ENCODE data around the gene ZNF432. TPM values are rescaled to one million over a fixed set of nuclear protein-coding genes. Genes with fewer than 3 reads are reported as not detected.

The ZNF432 gene
- total RNA-seq, 1 donor, result 11.9 TPM

- Histone ChIP-seq H3K27me3 (ENCODE audit: insufficient read depth, low read length) (no peaks in the 10 kb centered on the region), H3K4me2 (ENCODE audit: insufficient read depth, low read length) (no peak overlapping the region), H3K27ac (ENCODE audit: low read depth, low read length) (no peak overlapping the region), H3K36me3 (ENCODE audit: insufficient read depth, low read length) (peaks cover 77% of the 10 kb centered on the region), H3K4me3 (ENCODE audit: insufficient read depth, low read length) (no peak overlapping the region), H2AFZ (ENCODE audit: low read length) (no peak overlapping the region), H3K79me2 (ENCODE audit: insufficient read depth, low read length) (peaks cover 29% of the 10 kb centered on the region), H3K9me3 (ENCODE audit: low read depth, low read length) (no peaks in the 10 kb centered on the region), H4K20me1 (ENCODE audit: insufficient read depth, low read length) (no peaks in the 10 kb centered on the region), H3K4me1 (ENCODE audit: insufficient read depth, low read length) (peaks cover under 1% of the 10 kb centered on the region)
- DNase-seq (ENCODE audit: insufficient read length, low spot score, missing footprints), result no peak
- no peak for TF ChIP-seq CTCF (IDR thresholded peaks at IDR 0.05; ENCODE audit: extremely low read depth, low read depth, low read length)
Measured at GRCh38 chr19:52022193-52022592, 26.4 kb downstream of the ZNF432 start.

GRCh38 chr19:52020506-52020905, 28.1 kb downstream of the ZNF432 start:
- H3K4me2 ChIP-seq (ENCODE audit: insufficient read depth, low read length), result no peak overlapping the region
- no peak overlapping the region for H3K4me3 ChIP-seq (ENCODE audit: insufficient read depth, low read length)
- peaks cover 93% of the 10 kb centered on the region for H3K36me3 ChIP-seq (ENCODE audit: insufficient read depth, low read length)
- peaks cover 14% of the 10 kb centered on the region for H3K79me2 ChIP-seq (ENCODE audit: insufficient read depth, low read length)
- H3K27me3 ChIP-seq (ENCODE audit: insufficient read depth, low read length), result no peaks in the 10 kb centered on the region
- peak; percentile 71 for DNase-seq (ENCODE audit: insufficient read length, low spot score, missing footprints)
- H3K27ac ChIP-seq (ENCODE audit: low read depth, low read length), result no peak overlapping the region
- H3K4me1 ChIP-seq (ENCODE audit: insufficient read depth, low read length), result no peaks in the 10 kb centered on the region
- H3K9me3 ChIP-seq (ENCODE audit: low read depth, low read length), result peaks cover 7% of the 10 kb centered on the region
- no peak overlapping the region for H2AFZ ChIP-seq (ENCODE audit: low read length)
- no peaks in the 10 kb centered on the region for H4K20me1 ChIP-seq (ENCODE audit: insufficient read depth, low read length)
- no peak for TF ChIP-seq CTCF (IDR thresholded peaks at IDR 0.05; ENCODE audit: extremely low read depth, low read depth, low read length)

- H4K20me1 ChIP-seq (ENCODE audit: insufficient read depth, low read length), result no peaks in the 10 kb centered on the region
- no peak overlapping the region for H3K27ac ChIP-seq (ENCODE audit: low read depth, low read length)
- no peak for TF ChIP-seq CTCF (IDR thresholded peaks at IDR 0.05; ENCODE audit: extremely low read depth, low read depth, low read length)
- peaks cover 6% of the 10 kb centered on the region for H3K4me1 ChIP-seq (ENCODE audit: insufficient read depth, low read length)
- peaks cover 2% of the 10 kb centered on the region for H3K36me3 ChIP-seq (ENCODE audit: insufficient read depth, low read length)
- H3K4me2 ChIP-seq (ENCODE audit: insufficient read depth, low read length), result no peak overlapping the region
- no peaks in the 10 kb centered on the region for H3K27me3 ChIP-seq (ENCODE audit: insufficient read depth, low read length)
- H3K79me2 ChIP-seq (ENCODE audit: insufficient read depth, low read length), result peaks cover 14% of the 10 kb centered on the region
- H2AFZ ChIP-seq (ENCODE audit: low read length), result no peak overlapping the region
- no peak overlapping the region for H3K4me3 ChIP-seq (ENCODE audit: insufficient read depth, low read length)
- H3K9me3 ChIP-seq (ENCODE audit: low read depth, low read length), result peaks cover 2% of the 10 kb centered on the region
- DNase-seq (ENCODE audit: insufficient read length, low spot score, missing footprints), result no peak
Measured at GRCh38 chr19:52010674-52011073, 38.0 kb downstream of the ZNF432 start.

GRCh38 chr19:52007806-52008557, 40.7 kb downstream of the ZNF432 start, which contains the start of gene ZNF615:
Gene ZNF615 (minus strand): TSS chr19:52008211. CDS start chr19:52003711, 4,500 bp downstream.
- Histone ChIP-seq H3K4me1 (ENCODE audit: insufficient read depth, low read length) (peaks cover 6% of the 10 kb centered on the region), H3K79me2 (ENCODE audit: insufficient read depth, low read length) (peaks cover 28% of the 10 kb centered on the region), H3K36me3 (ENCODE audit: insufficient read depth, low read length) (no peaks in the 10 kb centered on the region), H4K20me1 (ENCODE audit: insufficient read depth, low read length) (no peaks in the 10 kb centered on the region), H3K27me3 (ENCODE audit: insufficient read depth, low read length) (no peaks in the 10 kb centered on the region), H3K9me3 (ENCODE audit: low read depth, low read length) (no peaks in the 10 kb centered on the region), H3K4me3 (ENCODE audit: insufficient read depth, low read length) (peak within 1 kb of the TSS; percentile 97), H3K4me2 (ENCODE audit: insufficient read depth, low read length) (peak within 1 kb of the TSS; percentile 85), H2AFZ (ENCODE audit: low read length) (peak within 1 kb of the TSS; percentile 100), H3K27ac (ENCODE audit: low read depth, low read length) (peak within 1 kb of the TSS; percentile 92)
- no peak for TF ChIP-seq CTCF (IDR thresholded peaks at IDR 0.05; ENCODE audit: extremely low read depth, low read depth, low read length)
- DNase-seq (ENCODE audit: insufficient read length, low spot score, missing footprints), result peak; percentile 93
